Activated CD4-positive, alpha-beta memory T cell treated with anti-CD3 and anti-CD28 coated beads, Interleukin-2, amount 10 ng/mL, durations not matched to agents 7 days and 5 days (primary cell): ENCODE results near the gene OR2V2. TPM values are rescaled to one million over a fixed set of nuclear protein-coding genes. Genes with fewer than 3 reads are reported as not detected.
A peak's percentile ranks its signal among the peaks of the same experiment; 100 is the strongest.
"Not testable (repeated sequence)": the region's sequence is repeated elsewhere in the genome, so short reads cannot be mapped to it uniquely, and the experiment has no call there.

Experiments used
- CTCF ChIA-PET: fragments of 350-600 bp; sonication (Branson Sonifier 250); formaldehyde crosslinking; loops from one replicate; lab custom pipeline; 2021; ENCODE audit warnings: antibody characterized with exemption, inconsistent platforms; lab: Charles Lee
- POLR2A ChIA-PET: fragments of 350-600 bp; sonication (Branson Sonifier 250); formaldehyde crosslinking; loops from one replicate; lab custom pipeline; 2021; ENCODE audit warnings: antibody characterized with exemption; lab: Charles Lee
- DNase-seq: peaks from one replicate; pipeline ENCODE4 v3.0.0-alpha.2; 2020
- H3K27ac Mint-ChIP-seq: one replicate; pipeline ENCODE4 v1.8.0; 2021; ENCODE audit warnings: mild to moderate bottlenecking, mixed read lengths
- H3K27me3 Mint-ChIP-seq: one replicate; pipeline ENCODE4 v1.8.0; 2021; ENCODE audit warnings: mixed read lengths
- H3K36me3 Mint-ChIP-seq: one replicate; pipeline ENCODE4 v1.8.0; 2021; ENCODE audit warnings: low read depth, mixed read lengths
- H3K4me1 Mint-ChIP-seq: one replicate; pipeline ENCODE4 v1.8.0; 2021; ENCODE audit warnings: mixed read lengths
- H3K4me3 Mint-ChIP-seq: one replicate; pipeline ENCODE4 v1.8.0; 2021; ENCODE audit warnings: mild to moderate bottlenecking, mixed read lengths
- H3K9me3 Mint-ChIP-seq: one replicate; pipeline ENCODE4 v1.8.0; 2021; ENCODE audit warnings: mixed read lengths
- total RNA-seq, 2 experiments: library from RNA; stranded (reverse); gene quantifications; one replicate each; pipeline ENCODE4 v1.2.3, GENCODE V29; 2021

Gene OR2V2
- total RNA-seq: not detected

GRCh38 chr5:181146927-181147636, at the start of gene OR2V2:
Gene OR2V2 (plus strand): TSS chr5:181147586. CDS start chr5:181154943, 7,357 bp downstream.
- peaks cover 29% of the 10 kb centered on the region for H3K27me3 Mint-ChIP-seq
- H3K9me3 Mint-ChIP-seq, H3K4me3 Mint-ChIP-seq, H3K36me3 Mint-ChIP-seq, H3K4me1 Mint-ChIP-seq, POLR2A ChIA-PET, DNase-seq, H3K27ac Mint-ChIP-seq: not testable (repeated sequence)
- CTCF ChIA-PET: interaction anchor here (0.8 kb wide), 1 partner anchor 13 kb away, joined by 3 read pairs; no protein-coding TSS in a partner anchor

GRCh38 chr5:181097759-181098491, 49.5 kb upstream of the OR2V2 start:
- H3K9me3 Mint-ChIP-seq, H3K4me1 Mint-ChIP-seq, H3K27ac Mint-ChIP-seq, CTCF ChIA-PET, H3K36me3 Mint-ChIP-seq, POLR2A ChIA-PET, H3K4me3 Mint-ChIP-seq, DNase-seq: not testable (repeated sequence)
- H3K27me3 Mint-ChIP-seq: peaks cover 26% of the 10 kb centered on the region

DNA sequence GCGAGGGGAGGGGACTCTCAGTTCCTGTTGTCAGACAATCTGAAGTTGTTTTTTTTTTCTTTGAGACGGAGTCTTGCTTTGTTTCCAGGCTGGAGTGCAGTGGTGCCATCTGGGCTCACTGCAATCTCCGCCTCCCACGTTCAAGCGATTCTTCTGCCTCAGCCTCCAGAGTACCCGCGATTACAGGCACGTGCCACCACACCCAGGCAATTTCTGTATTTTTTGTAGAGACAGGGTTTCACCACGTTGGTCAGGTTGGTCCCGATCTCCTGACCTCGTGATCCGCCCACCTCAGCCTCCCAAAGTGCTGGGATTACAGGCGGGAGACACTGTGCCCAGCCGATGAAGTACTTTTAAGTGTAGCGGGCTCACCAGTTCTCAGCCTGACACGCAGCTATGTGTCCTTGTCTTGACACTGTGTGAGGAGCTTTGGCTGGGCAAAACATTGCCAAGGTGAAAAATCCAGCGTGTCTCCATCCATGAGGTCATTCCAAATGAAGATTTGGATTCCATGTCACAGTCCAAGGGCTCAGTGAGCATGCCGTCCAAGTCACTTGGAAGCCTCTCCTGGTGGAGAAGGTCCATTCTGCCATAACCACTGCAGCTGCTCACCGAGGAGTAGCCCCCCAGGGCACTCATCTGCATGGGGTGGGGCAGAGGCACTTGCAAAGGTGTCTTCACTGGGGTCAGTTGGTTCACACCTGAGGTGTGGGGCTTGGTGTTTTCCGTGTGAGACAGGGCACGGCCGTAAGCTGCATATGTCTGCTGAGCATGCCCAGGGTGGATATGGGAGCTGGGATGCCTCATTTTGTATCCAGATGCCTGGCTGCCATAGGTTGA, 48.4 kb upstream of the OR2V2 start:
- ChIA-PET POLR2A (interaction anchor here (1.0 to 1.2 kb wide), 2 partner anchors 85 to 268 kb away, joined by 3 to 4 read pairs; no protein-coding TSS in a partner anchor), CTCF (interaction anchor here (1.4 kb wide), 1 partner anchor 74 kb away, joined by 5 read pairs; no protein-coding TSS in a partner anchor)
- Mint-ChIP-seq H3K27me3 (peaks cover 24% of the 10 kb centered on the region), H3K9me3 (no peaks in the 10 kb centered on the region), H3K4me3 (no peak overlapping the region), H3K27ac (no peak overlapping the region), H3K36me3 (peaks cover 3% of the 10 kb centered on the region), H3K4me1 (peaks cover 3% of the 10 kb centered on the region)
- no peak for DNase-seq

- H3K4me3 Mint-ChIP-seq: no peak overlapping the region
- ChIA-PET CTCF (interaction anchor here (1.4 kb wide), 1 partner anchor 73 kb away, joined by 5 read pairs; no protein-coding TSS in a partner anchor), POLR2A (interaction anchor here (1.0 to 1.2 kb wide), 2 partner anchors 85 to 269 kb away, joined by 3 to 4 read pairs; no protein-coding TSS in a partner anchor)
- no peak overlapping the region for H3K27ac Mint-ChIP-seq
- peaks cover 3% of the 10 kb centered on the region for H3K36me3 Mint-ChIP-seq
- peaks cover 7% of the 10 kb centered on the region for H3K4me1 Mint-ChIP-seq
- H3K27me3 Mint-ChIP-seq: peaks cover 31% of the 10 kb centered on the region
- no peak for DNase-seq
- no peaks in the 10 kb centered on the region for H3K9me3 Mint-ChIP-seq
Measured at GRCh38 chr5:181099602-181100086, 47.7 kb upstream of the OR2V2 start.

DNA sequence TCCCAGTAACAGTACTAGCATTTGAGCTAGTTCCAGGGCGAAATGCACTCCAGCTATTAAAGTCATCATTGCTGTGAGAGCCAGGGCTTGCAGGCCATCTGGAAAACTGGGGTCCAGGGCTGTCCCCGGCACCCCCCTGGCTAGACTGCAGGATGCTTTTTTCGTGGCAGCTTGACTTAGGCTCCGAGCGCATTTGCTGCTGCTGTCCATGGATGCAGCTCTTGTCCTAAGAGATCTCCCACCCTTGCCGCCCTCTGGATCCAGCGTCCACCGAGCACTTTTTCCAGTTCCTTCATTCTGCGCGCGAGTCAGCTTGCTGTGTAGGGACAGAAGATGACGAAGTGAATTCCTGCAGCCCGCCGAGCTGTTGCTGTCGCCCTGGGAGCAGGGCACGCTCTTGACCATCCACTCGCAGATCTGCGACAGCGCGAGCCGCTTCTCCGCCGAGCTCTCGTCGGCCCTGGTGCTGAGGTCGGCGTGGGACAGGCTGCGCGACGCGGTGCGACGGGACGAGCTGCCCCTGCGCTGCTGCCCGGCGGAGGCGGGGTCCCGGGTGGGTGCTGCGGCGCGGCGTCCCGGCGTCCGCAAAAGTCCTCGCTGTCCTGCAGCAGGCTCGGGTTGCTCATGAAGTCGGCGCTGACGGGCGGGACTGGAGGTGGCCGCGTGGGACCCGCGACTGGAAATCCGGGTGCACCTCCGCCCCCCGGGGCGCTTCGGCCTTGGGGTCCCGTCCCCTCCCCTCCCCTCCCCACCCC, 47.1 kb upstream of the OR2V2 start:
- Mint-ChIP-seq H3K4me3 (no peak overlapping the region), H3K4me1 (peaks cover 7% of the 10 kb centered on the region), H3K27ac (no peak overlapping the region), H3K27me3 (peaks cover 31% of the 10 kb centered on the region), H3K36me3 (peaks cover 3% of the 10 kb centered on the region), H3K9me3 (no peaks in the 10 kb centered on the region)
- no peak for DNase-seq
- POLR2A ChIA-PET: interaction anchor here (1.0 to 1.2 kb wide), 2 partner anchors 84 to 270 kb away, joined by 3 to 4 read pairs; no protein-coding TSS in a partner anchor
- CTCF ChIA-PET: interaction anchor here (1.4 kb wide), 1 partner anchor 73 kb away, joined by 5 read pairs; no protein-coding TSS in a partner anchor

- POLR2A ChIA-PET, H3K4me3 Mint-ChIP-seq, H3K4me1 Mint-ChIP-seq, DNase-seq, H3K36me3 Mint-ChIP-seq, H3K27ac Mint-ChIP-seq, CTCF ChIA-PET, H3K9me3 Mint-ChIP-seq: not testable (repeated sequence)
- peaks cover 38% of the 10 kb centered on the region for H3K27me3 Mint-ChIP-seq
Measured at GRCh38 chr5:181101030-181101641, 46.2 kb upstream of the OR2V2 start.

DNA sequence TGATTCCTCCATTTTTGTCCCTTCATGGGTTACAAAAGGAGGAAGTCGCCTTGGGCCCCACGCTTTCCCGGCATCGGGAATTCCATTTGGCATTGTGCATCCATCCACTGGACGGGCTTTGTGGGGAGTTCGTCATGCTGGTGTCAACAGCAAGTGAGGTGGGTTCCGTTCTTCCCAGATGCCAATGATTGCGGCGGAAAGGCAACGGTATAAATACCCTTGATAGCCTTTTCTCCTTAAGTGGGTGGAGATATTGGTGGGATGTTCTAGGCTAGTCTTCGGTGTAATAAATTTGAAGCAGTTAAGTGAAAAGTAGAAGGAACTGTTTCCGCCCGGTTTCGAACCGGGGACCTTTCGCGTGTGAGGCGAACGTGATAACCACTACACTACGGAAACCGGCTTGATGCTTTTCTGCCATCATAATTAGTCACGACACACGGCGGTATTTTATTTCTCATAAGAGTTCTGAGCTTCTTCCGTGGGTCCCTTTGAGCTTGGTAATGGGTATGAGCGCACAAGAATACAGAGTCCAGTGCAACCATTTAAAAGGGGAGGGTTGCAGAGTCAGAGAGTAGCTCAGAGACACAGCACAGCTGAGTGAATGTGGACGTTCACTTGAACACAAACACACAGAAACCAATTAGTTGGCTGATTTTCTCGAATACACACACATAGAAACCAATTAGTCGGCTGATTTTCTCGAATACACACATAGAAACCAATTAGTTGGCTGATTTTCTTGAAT, 45.3 kb upstream of the OR2V2 start:
- POLR2A ChIA-PET, CTCF ChIA-PET, H3K27ac Mint-ChIP-seq, H3K36me3 Mint-ChIP-seq, H3K4me3 Mint-ChIP-seq, H3K9me3 Mint-ChIP-seq, H3K4me1 Mint-ChIP-seq, DNase-seq: not testable (repeated sequence)
- peaks cover 39% of the 10 kb centered on the region for H3K27me3 Mint-ChIP-seq

GRCh38 chr5:181104259-181104568, 43.2 kb upstream of the OR2V2 start:
- CTCF ChIA-PET, H3K4me1 Mint-ChIP-seq, H3K9me3 Mint-ChIP-seq, DNase-seq, H3K36me3 Mint-ChIP-seq, POLR2A ChIA-PET: not testable (repeated sequence)
- H3K4me3 Mint-ChIP-seq: peak overlapping the region; percentile 34
- peak overlapping the region; percentile 61 for H3K27ac Mint-ChIP-seq
- H3K27me3 Mint-ChIP-seq: peaks cover 36% of the 10 kb centered on the region

GRCh38 chr5:181104606-181105390, 42.6 kb upstream of the OR2V2 start:
- CTCF ChIA-PET, H3K36me3 Mint-ChIP-seq, H3K27ac Mint-ChIP-seq, DNase-seq, H3K4me1 Mint-ChIP-seq, H3K9me3 Mint-ChIP-seq, POLR2A ChIA-PET, H3K4me3 Mint-ChIP-seq: not testable (repeated sequence)
- H3K27me3 Mint-ChIP-seq: peaks cover 30% of the 10 kb centered on the region

GRCh38 chr5:181105391-181106025, 41.9 kb upstream of the OR2V2 start:
- peaks cover 5% of the 10 kb centered on the region for H3K4me1 Mint-ChIP-seq
- no peak overlapping the region for H3K27ac Mint-ChIP-seq
- ChIA-PET POLR2A (no interaction called here), CTCF (no interaction called here)
- H3K27me3 Mint-ChIP-seq: peaks cover 28% of the 10 kb centered on the region
- H3K36me3 Mint-ChIP-seq: no peaks in the 10 kb centered on the region
- no peak for DNase-seq
- H3K4me3 Mint-ChIP-seq: no peak overlapping the region
- H3K9me3 Mint-ChIP-seq: no peaks in the 10 kb centered on the region
